ENCODE data around the gene CDKN3.
"Not testable (repeated sequence)": the region's sequence is repeated elsewhere in the genome, so short reads cannot be mapped to it uniquely, and the experiment has no call there.

CDKN3 gene

GRCh38 chr14:54457609-54457996 is 60.8 kb downstream of the CDKN3 start:
- DNase-seq = no peak

- DNase-seq = not testable (repeated sequence)
Observed at GRCh38 chr14:54458536-54458935, 61.7 kb downstream of the CDKN3 start.

GRCh38 chr14:54459106-54459505 is 62.3 kb downstream of the CDKN3 start:
- no peak for DNase-seq

- DNase-seq = peak; percentile 49
Observed at GRCh38 chr14:54462048-54462447, 65.2 kb downstream of the CDKN3 start.

GRCh38 chr14:54465654-54466053 is 68.8 kb downstream of the CDKN3 start:
- no peak for DNase-seq

GRCh38 chr14:54467280-54467679 is 70.5 kb downstream of the CDKN3 start:
- no peak for DNase-seq
